Skin epidermis (tissue), 12 donors: ENCODE data around the gene DAAM2.
A peak's percentile ranks its signal among the peaks of the same experiment; 100 is the strongest.

Experiments used
- H3K27ac ChIP-seq, 21 experiments: fragments of 200-600 bp; sonication (generic) in 11 of 21; one replicate each; pipeline ENCODE4 v1.5.0; 2020; ENCODE audit warnings: mild to moderate bottlenecking in 3 of 21, inconsistent platforms in 2 of 21, moderate library complexity in 2 of 21
- H3K4me3 ChIP-seq, 7 experiments: fragments of 200-600 bp; sonication (generic) in 2 of 7; one replicate each; pipeline ENCODE4 v1.5.0; 2020; ENCODE audit warnings: inconsistent platforms in 2 of 7, mild to moderate bottlenecking in 2 of 7, moderate library complexity in 1 of 7

Gene DAAM2

DNA sequence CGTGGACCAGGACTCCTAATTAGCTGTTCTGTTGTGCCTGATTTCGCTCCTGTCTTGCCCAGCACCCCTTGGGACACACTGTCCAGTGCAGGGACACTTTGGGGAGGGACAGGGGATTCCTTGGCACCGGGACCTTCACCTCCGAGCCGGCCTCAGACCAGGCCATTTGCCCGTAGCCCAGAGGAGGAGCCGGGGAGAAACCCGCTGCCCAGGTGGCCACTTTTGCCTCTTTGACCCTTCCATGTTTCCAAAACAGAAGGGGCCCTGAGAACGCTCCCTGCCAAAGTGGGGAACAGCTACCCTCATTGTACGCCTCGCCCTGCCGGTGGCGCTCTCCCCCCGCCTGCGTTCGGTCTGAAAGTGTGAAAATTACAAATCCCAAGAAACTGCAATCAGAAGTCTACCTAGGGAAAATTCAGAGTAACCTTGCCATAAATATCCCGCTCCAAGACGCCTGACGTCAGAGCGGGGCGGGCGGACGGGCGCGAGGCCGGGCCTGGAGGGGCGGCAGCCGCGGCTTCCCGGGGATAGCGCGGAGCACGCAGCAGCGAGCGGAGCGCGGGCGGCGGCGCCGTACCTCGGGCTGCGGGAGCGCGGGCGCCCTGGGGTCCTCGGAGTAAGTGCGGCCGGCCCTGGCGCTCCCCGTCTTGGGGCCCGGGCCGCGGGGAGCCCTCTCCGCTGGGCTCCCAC lies at the start of gene DAAM2:
DAAM2 (plus strand) TSS at position 527 of the 690 bp plus-strand sequence. CDS start 63,927 bp downstream, outside the sequence.
- peak within 1 kb of the TSS; percentile 12 to 49 (median 37) for H3K4me3 ChIP-seq
- H3K27ac ChIP-seq: peak within 1 kb of the TSS in 20 of 21 experiments; percentile 11 to 87 (median 71)

DNA sequence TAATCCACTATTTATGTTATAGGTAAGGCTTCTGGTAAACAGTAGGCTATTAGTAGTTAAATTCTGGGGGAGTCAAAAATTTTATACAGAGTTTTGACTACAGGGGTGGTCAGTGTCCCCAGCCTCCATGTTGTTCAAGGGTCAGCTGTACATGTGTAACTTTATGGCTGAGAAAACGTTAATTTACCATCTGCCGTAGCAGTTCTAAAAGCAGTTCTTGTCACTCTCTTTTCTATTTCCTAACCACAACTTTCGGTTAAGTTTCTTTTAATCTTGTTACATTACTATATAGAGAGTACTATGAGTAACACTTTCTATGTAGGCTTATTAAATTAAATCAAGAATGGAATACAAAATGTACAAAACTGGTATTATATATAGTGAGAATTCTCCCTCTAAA lies 45.4 kb upstream of the DAAM2 start:
- H3K4me3 ChIP-seq: no peak overlapping the region
- no peak overlapping the region for H3K27ac ChIP-seq

DNA sequence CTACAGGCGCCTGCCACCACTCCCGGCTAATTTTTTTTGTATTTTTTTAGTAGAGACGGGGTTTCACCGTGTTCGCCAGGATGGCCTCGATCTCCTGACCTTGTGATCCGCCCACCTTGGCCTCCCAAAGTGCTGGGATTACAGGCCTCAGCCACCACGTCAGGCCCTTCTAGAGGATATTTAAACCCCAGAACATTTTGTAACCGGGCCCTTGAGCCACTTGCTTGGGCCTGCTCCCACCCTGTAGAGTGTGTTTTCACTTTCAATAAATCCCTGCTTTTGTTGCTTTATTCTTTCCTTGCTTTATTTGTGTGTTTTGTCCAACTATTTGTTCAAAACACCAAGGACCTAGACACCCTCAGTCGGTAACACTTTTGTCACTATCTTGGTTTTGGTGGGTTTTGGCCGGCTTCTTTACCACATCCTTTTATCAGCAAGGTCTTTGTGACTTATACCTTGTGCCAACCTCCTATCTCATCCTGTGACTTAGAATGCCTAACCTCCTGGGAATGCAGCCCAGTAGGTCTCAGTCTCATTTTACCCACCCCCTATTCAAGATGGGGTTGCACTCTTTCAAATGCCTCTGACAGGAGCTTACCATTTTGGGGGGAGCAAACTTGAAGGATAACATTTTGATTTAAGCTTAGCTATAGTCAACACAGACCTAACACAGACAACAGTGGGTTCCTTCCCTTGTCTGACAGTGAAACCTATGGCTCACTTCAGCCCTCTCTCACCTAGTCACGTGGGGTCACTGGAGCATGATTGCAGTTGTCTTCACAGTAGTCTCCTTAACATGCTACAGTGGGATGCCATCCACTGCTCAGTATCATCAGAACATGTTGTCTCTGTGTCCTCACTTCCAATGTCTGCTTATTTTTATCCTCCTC lies 39.1 kb upstream of the DAAM2 start:
- H3K4me3 ChIP-seq: no peak overlapping the region

DNA sequence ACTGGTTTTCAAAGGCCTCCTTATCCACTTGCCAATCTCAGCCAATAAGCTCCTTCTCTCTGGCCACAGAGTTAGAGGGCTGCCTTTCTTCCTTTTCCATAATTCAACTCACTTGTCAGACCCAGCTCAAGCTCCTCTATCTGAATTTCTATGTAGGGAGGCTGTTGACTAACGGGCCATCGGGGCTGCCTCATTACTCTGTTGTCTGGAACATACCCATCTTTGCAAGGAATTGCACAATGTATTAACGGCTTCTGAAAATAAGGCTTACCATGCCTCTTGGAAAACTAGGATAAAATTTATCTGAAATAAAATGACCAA lies 38.5 kb upstream of the DAAM2 start:
- Histone ChIP-seq H3K4me3 (no peak overlapping the region), H3K27ac (no peak overlapping the region)

More for the DNA sequence above, 39.1 kb upstream of the DAAM2 start:
- no peak overlapping the region for H3K27ac ChIP-seq

DNA sequence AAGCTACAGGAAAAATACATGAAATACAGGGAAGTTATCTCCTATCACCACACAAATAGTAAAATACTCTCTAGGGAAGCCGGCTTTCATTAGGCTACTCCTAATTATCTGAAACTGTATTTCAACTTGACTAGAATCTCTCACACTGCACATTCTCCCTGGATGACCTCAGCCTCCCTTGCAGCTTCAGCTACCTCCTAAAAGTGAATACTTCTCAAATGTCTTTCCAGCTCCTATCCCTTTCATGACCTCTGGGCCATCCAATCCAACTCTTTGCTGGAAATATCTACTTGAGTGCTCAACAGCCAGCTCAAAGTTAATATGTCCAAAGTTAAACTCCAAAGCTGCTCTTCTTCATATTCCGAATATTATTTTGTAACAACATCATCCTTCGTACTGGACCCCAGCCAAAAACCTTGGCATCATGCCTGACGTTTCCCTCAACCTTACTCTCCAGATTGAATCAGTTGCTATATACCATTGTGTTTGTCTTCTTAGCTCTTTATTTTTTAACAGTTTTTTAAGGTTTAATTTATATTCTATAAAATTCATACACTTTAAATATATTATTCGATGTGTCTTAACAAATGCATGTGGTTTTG lies 37.6 kb upstream of the DAAM2 start:
- no peak overlapping the region for H3K4me3 ChIP-seq
- no peak overlapping the region for H3K27ac ChIP-seq

DNA sequence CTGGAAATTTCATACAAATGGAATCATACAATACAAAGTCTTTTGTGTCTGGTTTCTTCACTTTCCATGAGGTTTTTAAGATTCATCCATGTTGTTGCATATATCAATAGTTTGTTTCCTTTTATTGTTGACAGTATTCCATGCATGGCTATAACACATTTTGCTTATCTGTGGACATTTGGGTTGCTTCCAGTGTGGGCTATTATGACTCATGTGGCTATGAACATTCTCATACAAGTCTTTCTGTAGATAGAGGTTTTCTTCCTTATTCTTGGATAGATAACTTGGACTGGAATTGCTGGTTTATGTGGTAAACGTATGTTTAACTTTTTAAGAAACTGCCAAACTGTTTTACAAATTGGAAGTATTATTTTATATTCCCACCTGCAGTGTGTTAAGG lies 36.9 kb upstream of the DAAM2 start:
- no peak overlapping the region for H3K4me3 ChIP-seq
- no peak overlapping the region for H3K27ac ChIP-seq

DNA sequence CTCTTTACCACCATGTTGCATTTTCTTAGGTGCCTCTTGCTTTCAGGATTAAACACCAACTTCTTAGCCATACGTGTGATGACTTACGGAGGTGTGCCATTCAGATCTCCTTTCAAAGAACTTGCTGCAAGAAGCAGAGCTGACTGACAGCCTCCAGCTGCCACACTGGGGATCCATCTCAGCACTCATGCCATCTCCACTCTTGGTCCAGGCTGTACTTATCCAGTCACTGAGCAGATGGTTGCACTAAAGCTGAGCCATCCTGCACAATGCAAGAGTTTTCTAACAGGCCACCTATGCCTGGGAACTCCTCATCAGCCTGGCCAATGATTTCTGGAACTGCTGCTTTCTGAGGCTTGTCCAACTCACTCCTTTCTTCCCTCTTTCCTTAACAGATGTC lies 35.6 kb upstream of the DAAM2 start:
- Histone ChIP-seq H3K27ac (no peak overlapping the region), H3K4me3 (no peak overlapping the region)

- H3K4me3 ChIP-seq: no peak overlapping the region
- no peak overlapping the region for H3K27ac ChIP-seq
These were observed 33.1 kb upstream of the DAAM2 start for GRCh38 chr6:39758905-39759605.

DNA sequence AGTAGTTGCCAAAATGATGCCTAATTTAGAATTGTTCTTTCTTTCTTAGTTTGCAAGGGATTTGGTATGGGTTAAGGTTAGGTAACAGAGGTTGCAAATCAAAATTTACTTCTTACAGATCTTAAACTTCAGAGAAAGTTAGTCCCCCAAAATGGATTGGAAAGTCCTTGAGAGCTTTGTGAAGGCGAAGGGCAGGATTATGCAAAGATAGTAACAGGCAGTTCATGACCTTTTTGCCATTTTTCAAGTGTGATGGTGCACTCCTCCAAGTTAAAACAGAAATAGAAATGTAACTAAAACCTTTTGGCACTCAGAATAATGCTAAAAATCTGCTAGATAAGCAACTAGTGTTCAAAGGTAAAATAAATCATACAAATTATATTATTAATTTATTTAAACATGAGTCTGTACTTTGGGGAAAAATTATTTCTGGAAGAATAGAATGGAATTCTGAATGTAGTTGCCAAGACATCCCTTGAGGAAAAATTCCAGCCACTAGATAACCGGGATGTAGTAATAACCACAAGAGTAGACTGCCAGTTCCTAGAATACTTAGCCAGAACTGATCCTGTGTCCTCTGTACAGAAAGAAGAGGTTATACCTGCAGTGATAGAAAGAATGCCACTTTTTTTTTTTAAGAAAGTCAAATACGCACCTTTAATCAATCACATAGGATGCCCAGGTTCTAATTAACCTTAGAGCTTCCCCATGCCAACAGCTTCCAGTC lies 31.8 kb upstream of the DAAM2 start:
- Histone ChIP-seq H3K27ac (no peak overlapping the region), H3K4me3 (no peak overlapping the region)

GRCh38 chr6:39765508-39766065 lies 26.6 kb upstream of the DAAM2 start:
- H3K27ac ChIP-seq: no peak overlapping the region
- no peak overlapping the region for H3K4me3 ChIP-seq

DNA sequence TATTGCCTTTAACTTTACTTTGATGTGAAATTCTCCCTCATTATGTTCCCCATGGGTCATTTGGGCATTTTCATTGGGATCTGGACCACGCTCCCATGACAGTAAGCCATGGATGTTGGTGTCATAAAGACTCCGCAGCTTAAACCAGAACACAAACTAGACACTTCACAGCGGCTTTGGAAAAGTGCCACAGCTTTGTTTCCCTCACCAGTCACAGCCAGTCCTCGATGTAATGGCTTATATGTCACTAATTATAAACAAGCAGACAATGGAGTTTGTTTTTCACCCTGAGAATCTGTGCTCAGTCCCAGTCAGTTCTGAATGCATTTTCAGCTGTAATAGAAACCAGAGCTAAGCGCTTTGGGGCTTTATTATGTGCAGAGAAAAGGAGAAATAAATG lies 23.2 kb upstream of the DAAM2 start:
- no peak overlapping the region for H3K27ac ChIP-seq
- H3K4me3 ChIP-seq: no peak overlapping the region

- no peak overlapping the region for H3K4me3 ChIP-seq
These were observed 21.7 kb upstream of the DAAM2 start for GRCh38 chr6:39770446-39770845.

DNA sequence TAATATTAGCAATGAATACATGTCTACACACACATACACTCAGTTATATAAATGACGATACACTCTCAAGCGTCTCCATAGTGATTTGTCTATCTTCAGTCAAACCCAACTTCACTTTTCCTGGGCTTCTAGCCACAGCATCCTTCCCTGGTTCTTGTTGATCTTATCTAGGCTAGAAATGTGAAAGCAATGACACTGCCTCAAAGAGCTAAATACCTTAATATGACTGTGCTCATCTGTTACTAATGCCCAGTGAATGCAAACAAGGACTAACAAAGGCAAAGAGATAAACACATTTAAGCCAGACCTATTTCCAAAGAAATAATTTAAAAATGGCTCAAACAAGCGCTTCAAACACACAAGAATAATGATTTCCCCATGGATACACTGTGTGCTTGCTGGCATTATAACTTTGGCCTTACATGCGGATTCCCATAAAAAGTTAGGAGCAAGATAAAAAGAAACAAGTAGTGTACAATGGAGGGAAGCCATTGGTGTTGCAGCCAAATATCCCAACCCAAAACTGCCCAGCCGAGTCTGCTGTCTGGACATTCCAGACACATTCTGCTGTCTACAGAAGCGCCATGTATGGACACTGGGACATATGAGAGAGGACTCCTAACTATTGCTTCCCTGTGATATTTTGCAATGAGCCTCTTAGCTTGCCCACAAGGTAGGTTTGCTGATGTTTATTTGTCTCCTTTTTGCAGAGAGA lies 19.5 kb upstream of the DAAM2 start:
- no peak overlapping the region for H3K4me3 ChIP-seq
- no peak overlapping the region for H3K27ac ChIP-seq

More at GRCh38 chr6:39770446-39770845, 21.7 kb upstream of the DAAM2 start:
- H3K27ac ChIP-seq: no peak overlapping the region

- no peak overlapping the region for H3K27ac ChIP-seq
These were observed 18.4 kb upstream of the DAAM2 start for GRCh38 chr6:39773782-39774181.

GRCh38 chr6:39776581-39776980 lies 15.6 kb upstream of the DAAM2 start:
- Histone ChIP-seq H3K27ac (no peak overlapping the region), H3K4me3 (no peak overlapping the region)

More at GRCh38 chr6:39773782-39774181, 18.4 kb upstream of the DAAM2 start:
- H3K4me3 ChIP-seq: no peak overlapping the region

DNA sequence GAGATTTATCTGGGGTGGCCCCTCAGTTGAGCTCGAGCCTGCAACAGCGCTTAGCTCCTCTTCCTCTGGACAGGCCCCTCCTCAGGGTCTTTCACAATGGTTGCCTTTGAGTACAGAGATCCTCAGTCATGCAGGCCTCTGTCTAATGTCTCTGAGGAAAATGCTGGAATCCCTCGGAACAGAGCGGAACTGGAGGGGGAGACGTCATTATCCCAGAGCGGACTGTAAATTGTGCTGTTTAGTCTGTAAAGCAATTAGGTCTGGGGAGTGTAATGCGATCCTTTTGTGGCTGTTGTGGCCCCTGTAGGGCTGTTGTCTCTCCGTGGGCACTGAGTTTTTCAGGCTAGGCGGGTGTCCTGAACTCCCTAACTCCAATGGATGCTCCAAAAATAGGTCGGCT lies 15.0 kb upstream of the DAAM2 start:
- Histone ChIP-seq H3K4me3 (no peak overlapping the region), H3K27ac (no peak overlapping the region)

DNA sequence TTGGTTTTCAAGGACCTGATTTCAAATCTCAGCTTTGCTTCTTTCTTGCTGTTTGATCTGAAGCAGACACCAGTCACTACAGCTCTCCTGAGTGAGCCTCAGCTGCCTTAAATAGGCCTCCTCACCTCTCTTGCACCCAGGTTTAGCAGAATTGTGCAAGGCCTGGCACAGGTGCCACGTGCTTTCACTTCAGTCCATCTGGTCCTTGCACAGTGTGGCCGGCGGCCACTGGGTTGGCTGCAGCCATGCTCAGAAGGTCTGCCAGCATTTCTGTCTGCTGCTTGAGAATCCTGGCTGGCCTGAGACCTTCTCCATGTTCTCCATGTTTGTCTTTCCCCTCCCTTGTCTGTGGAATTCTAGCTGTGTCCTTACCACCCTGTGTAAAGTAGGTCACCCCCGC lies 14.5 kb upstream of the DAAM2 start:
- no peak overlapping the region for H3K4me3 ChIP-seq
- peak overlapping the region in 1 of 21 experiments; percentile 18 for H3K27ac ChIP-seq

- H3K27ac ChIP-seq: peak overlapping the region in 1 of 21 experiments; percentile 10
- no peak overlapping the region for H3K4me3 ChIP-seq
These were observed 13.5 kb upstream of the DAAM2 start for GRCh38 chr6:39778581-39779255.
